Amniotic stem cell (primary cell): ENCODE data around the gene APOOL.
A peak's percentile ranks its signal among the peaks of the same experiment; 100 is the strongest.
"Not testable (repeated sequence)": the region's sequence is repeated elsewhere in the genome, so short reads cannot be mapped to it uniquely, and the experiment has no call there.

Experiments
- DNase-seq: peaks from one replicate; lab custom pipeline; 2025; lab: John Stamatoyannopoulos, UW

Gene APOOL, protein sequence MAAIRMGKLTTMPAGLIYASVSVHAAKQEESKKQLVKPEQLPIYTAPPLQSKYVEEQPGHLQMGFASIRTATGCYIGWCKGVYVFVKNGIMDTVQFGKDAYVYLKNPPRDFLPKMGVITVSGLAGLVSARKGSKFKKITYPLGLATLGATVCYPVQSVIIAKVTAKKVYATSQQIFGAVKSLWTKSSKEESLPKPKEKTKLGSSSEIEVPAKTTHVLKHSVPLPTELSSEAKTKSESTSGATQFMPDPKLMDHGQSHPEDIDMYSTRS

GRCh38 chrX:85003655-85004244 is at the start of gene APOOL:
APOOL (plus strand) TSS chrX:85003877; CDS start chrX:85003913, 36 bp downstream.
- DNase-seq: peak; percentile 42

- no peak for DNase-seq
These were observed 47.4 kb upstream of the APOOL start for GRCh38 chrX:84956304-84956703.

DNA sequence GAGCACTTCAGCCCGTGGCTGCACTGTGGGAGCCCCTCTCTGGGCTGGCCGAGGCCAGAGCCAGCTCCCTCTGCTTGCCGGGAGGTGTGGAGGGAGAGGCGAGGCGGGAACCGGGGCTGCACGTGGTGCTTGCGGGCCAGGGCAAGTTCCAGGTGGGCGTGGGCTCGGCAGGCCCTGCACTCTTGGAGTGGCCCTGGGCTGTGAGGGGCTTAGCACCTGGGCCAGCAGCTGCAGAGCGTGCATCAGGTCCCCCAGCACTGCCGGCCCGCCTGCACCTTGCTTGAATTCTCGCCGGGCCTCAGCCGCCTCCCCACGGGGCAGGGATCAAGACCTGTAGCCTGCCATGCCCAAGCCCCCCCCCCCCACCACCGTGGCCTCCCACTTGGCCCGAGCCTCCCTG is 28.9 kb upstream of the APOOL start:
- DNase-seq: no peak

DNA sequence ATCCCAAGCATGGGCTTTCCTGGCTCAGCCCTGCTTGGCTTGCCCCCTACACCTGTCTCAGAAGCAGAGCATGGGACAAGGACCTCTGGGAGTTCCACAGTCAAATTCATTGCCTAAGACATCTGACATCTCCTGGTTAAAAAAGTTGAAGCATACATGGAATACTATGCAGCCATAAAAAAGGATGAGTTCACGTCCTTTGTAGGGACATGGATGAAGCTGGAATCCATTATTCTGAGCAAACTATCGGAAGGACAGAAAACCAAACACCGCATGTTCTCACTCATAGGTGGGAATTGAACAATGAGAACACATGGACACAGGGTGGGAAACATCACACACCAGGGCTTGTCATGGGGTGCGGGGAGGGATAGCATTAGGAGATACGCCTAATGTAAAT is 11.9 kb upstream of the APOOL start:
- not testable (repeated sequence) for DNase-seq

DNA sequence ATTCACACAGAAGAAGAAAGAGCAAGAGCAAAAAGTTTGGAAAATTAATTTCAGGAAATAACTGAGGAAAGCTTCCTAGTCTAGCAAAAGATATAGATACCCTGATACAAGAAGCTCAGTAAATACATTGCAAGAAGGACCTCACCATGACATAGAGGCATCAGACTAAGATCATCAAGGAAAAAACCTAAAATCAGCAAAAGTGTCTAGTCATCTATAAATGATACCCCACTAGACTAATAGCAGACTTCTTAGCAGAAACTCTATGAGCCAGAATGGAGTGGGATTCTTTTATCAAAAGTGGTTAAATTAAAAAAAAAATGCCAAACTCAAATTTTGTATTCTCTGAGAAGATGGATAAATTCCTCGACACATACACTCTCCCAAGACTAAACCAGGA is 10.5 kb upstream of the APOOL start:
- no peak for DNase-seq

GRCh38 chrX:85001344-85001743 is 2.3 kb upstream of the APOOL start:
- DNase-seq: no peak

GRCh38 chrX:85004255-85004654 is 578 bp downstream of the APOOL start:
- no peak for DNase-seq

DNA sequence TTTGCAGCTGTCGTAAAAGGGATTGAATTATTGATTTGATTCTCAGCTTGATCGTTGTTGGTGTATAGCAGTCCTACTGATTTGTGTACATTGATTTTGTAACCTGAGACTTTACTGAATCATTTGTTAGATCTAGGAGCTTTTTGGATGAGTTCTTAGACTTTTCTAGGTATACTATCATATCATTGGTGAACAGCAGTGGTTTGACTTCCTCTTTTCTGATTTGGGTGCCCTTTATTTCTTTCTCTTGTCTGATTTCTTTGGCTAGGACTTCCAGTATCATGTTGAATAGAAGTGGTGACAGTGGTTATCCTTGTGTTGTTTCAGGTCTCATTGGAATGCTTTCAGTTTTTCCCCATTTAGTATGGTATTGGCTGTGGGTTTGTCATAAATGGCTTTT is 8.4 kb downstream of the APOOL start:
- DNase-seq: no peak

DNA sequence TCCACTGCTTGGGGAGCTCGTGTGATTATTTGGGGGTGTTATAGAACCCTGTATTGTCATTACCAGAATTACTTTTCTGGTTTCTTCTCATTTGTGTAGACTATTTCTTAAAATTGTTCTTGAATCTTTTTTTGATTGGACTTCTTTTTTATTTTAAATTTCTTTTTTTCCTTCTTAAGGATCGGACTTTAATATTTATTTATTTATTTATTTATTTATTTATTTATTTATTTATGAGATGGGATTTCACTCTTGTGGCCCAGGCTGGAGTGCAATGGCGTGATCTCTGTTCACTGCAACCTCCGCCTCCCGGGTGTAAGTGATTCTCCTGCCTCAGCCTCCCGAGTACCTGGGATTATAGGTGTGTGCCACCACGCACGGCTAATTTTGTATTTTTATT is 11.7 kb downstream of the APOOL start:
- not testable (repeated sequence) for DNase-seq

GRCh38 chrX:85017721-85018120 is 14.0 kb downstream of the APOOL start:
- DNase-seq: no peak

- no peak for DNase-seq
These were observed 14.8 kb downstream of the APOOL start for GRCh38 chrX:85018471-85018870.

DNA sequence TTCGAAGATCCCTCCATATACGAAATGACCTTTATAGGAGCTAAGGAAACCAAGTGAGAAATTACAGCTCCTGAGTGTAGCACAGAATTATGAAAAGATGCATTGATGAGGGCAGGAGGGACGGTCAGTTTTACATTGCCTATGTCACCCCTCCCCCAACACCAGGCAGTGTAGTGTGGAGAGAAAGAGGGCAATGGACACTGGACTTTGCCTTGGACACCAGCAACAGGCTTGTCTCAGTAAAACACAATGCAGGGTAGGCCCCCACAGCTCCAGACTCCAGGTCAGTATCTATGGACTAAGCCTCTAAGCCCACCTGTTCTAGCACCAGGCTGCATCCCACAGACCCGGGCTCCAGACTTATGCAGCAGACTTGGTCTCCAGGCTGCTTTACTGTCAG is 16.5 kb downstream of the APOOL start:
- DNase-seq: no peak

- no peak for DNase-seq
These were observed 20.4 kb downstream of the APOOL start for GRCh38 chrX:85024044-85024443.

- DNase-seq: no peak
These were observed 20.9 kb downstream of the APOOL start for GRCh38 chrX:85024562-85024961.

DNA sequence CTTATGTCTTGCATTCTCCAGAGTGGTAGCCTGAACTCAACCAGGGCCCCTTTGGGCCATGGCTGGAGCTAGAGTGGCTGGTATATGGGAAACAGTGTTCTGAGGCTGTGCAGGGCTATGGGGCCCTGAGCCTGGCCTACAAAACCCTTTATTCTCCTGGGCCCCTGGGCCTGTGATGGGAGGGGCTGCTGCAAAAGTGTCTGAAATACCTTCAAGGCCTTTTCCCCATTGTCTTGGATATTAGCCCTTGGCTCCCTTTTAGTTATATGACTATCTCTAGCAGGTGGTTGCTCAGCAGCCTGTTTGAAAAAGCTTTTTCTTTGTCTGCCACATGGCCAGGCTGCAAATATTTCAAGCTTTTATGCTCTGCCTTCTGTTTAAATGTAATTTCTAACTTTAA is 22.5 kb downstream of the APOOL start:
- DNase-seq: no peak

DNA sequence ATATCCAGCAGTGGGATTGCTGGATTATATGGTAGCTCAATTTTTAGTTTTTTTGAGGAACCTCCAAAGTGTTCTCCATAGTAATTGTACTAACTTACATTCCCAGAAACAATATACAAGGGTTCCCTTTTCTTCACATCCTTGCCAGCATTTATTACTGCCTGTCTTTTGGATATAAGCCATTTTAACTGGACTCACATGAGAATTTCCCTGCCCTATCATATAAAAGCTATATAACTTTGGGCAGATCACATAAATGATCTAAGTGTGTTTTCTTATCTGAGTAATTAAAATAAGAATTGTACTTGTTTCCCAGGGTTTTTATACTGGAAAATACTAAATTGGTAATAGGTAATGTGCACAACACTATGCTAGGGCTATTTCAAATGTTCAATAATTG is 25.4 kb downstream of the APOOL start:
- DNase-seq: no peak

GRCh38 chrX:85031505-85031904 is 27.8 kb downstream of the APOOL start:
- no peak for DNase-seq

GRCh38 chrX:85037114-85037513 is 33.4 kb downstream of the APOOL start:
- DNase-seq: no peak

DNA sequence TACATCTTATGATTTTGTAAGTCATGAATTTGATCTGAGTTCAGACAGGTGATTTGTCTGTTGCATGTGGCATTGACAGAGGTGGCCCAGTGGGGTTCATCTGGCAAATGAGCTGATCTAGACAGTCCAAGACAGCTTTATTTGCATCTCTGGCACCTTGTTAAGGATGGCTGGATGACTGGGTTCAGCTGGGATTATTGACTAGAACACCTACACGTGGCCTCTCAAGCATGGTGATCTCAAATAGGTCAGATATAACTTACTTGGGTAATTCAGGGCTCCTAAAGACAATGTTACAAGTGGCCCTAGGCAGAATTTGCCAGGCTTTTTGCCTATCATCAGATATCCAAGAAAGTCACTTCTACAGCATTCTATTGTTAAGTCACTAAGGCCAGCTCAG is 48.0 kb downstream of the APOOL start:
- no peak for DNase-seq

DNA sequence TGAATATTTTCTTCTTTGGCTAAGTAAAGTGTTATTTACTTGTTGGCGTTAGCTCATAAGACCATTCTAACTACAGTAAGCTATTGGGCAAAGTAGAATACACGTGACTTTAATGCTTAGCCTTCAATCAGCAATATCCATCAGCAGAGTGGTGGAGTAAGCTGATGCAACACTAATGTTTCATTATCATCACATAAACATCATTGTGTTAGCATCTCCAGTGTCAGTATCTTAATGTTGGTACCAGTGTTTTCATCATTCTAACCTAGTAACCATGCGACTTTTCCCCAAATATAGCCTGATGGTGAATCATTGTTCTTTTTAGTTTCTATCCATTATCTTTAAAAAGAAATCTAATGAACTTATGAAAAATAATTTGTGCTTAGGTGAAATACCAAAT is 48.5 kb downstream of the APOOL start:
- DNase-seq: no peak

DNA sequence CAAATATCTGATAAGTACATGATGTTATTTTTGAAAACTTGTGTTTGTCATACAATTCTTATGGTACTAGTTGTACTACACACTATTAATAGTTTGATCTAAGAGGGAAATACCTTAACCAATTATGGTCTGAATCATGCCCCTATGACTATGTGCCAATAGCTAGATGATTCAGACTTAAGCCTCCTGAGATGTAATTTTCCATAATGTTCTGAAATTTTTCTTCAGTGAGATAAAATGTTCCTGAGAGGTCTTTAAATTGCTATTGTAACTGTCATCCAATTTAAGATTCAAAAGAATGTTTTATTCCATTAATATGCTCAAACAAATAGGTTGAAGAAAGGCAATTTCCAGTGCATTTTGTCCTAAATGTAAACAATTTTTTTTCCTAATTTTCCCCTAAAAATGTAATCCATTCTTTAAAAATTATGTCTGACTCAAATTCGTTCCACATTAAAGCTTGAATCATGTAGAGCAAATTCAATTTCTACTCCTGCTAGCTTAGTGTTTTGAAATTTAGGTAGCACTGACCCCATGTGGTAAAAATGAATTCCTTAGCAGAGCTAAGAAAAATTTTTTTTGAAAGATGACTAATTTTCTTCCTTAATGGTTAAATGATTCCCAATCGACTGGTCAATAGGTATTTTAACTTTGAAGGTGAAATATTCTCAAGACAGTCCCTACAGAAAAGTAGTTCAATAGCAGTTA is 49.1 kb downstream of the APOOL start:
- DNase-seq: peak; percentile 56

GRCh38 chrX:85065512-85066198 is 62.0 kb downstream of the APOOL start:
- DNase-seq: no peak

GRCh38 chrX:85077247-85077646 is 73.6 kb downstream of the APOOL start:
- DNase-seq: not testable (repeated sequence)
